PC-9 (cell line): ENCODE results near the gene ARID3A. TPM values are rescaled to one million over a fixed set of nuclear protein-coding genes. Genes with fewer than 3 reads are reported as not detected.
A peak's percentile ranks its signal among the peaks of the same experiment; 100 is the strongest.

Source experiments
- BruUV-seq: library from RNA; stranded (reverse); fragments of 400-500 nt; replicated peaks from 2 replicates; lab custom pipeline; 2021; lab: Mats Ljungman, UMichigan
- CTCF ChIA-PET: fragments of 300-600 bp; sonication (Branson Sonifier 250); formaldehyde crosslinking; loops from one replicate; lab custom pipeline; 2022; ENCODE audit warnings: antibody characterized with exemption; lab: Charles Lee
- POLR2A ChIA-PET: fragments of 300-600 bp; sonication (Branson Sonifier 250); formaldehyde crosslinking; loops from one replicate; lab custom pipeline; 2022; ENCODE audit warnings: antibody characterized with exemption; ENCODE audit not compliant: unreplicated experiment; lab: Charles Lee
- DNase-seq, 2 experiments: peaks; one replicate each; pipeline versions ENCODE4 v3.0.0 to v3.0.0-alpha.2; 2015 to 2022; ENCODE audit warnings: mixed read lengths in 1 of 2
- H2AFZ ChIP-seq: fragments of 200-600 bp; sonication (generic); 2 replicates; pipeline ENCODE4 v1.8.1; 2017; ENCODE audit warnings: antibody characterized with exemption
- H3F3A ChIP-seq: fragments of 200-600 bp; sonication (generic); 2 replicates; pipeline ENCODE4 v1.8.1; 2017; ENCODE audit warnings: antibody characterized with exemption, mild to moderate bottlenecking, low read depth; ENCODE audit not compliant: insufficient read depth
- H3K27ac ChIP-seq: fragments of 200-600 bp; sonication (generic); 2 replicates; pipeline ENCODE4 v1.6.1; 2016; ENCODE audit warnings: mixed run types
- H3K27me3 ChIP-seq: fragments of 200-600 bp; sonication (generic); 2 replicates; pipeline ENCODE4 v1.6.1; 2016; ENCODE audit warnings: low read depth, mixed run types; ENCODE audit not compliant: insufficient read depth
- H3K36me3 ChIP-seq: fragments of 200-600 bp; sonication (generic); 2 replicates; pipeline ENCODE4 v1.6.1; 2016; ENCODE audit warnings: low read depth, mixed run types
- H3K4me1 ChIP-seq: fragments of 200-600 bp; sonication (generic); replicated peaks from 2 replicates; pipeline ENCODE4 v1.6.1; 2016; ENCODE audit warnings: mixed run types; ENCODE audit not compliant: insufficient read depth
- H3K4me2 ChIP-seq: fragments of 200-600 bp; sonication (generic); 2 replicates; pipeline ENCODE4 v1.6.1; 2017; ENCODE audit warnings: mixed run types
- H3K4me3 ChIP-seq: fragments of 200-600 bp; sonication (generic); 2 replicates; pipeline ENCODE4 v1.6.1; 2016; ENCODE audit warnings: mixed run types
- H3K79me2 ChIP-seq: fragments of 200-600 bp; sonication (generic); 2 replicates; pipeline ENCODE4 v1.6.1; 2017; ENCODE audit warnings: low read depth, mixed run types
- H3K9me2 ChIP-seq: fragments of 200-600 bp; sonication (generic); 2 replicates; pipeline ENCODE4 v1.8.1; 2017; ENCODE audit warnings: mild to moderate bottlenecking; ENCODE audit not compliant: insufficient read depth
- H3K9me3 ChIP-seq: fragments of 200-600 bp; sonication (generic); 2 replicates; pipeline ENCODE4 v1.8.1; 2016; ENCODE audit warnings: low read depth; ENCODE audit not compliant: insufficient read depth
- H4K20me1 ChIP-seq: fragments of 200-600 bp; sonication (generic); 2 replicates; pipeline ENCODE4 v1.8.1; 2017; ENCODE audit not compliant: insufficient read depth
- EZH2 ChIP-seq: fragments of 200-600 bp; sonication (generic); IDR thresholded peaks from 2 replicates; pipeline ENCODE4 v1.8.0; 2017; ENCODE audit warnings: antibody characterized with exemption, low read depth
- intact Hi-C: fragments of 100-400 bp; cut with micrococcal nuclease; formaldehyde crosslinking; loops from one replicate; pipeline ENCODE4 v1.10.0; 2022; ENCODE audit not compliant: unreplicated experiment
- total RNA-seq: library from RNA; stranded (reverse); gene quantifications from 2 replicates; pipeline ENCODE4 v1.2.3, GENCODE V29; 2021
- TF ChIP-seq, protein P1 (sequence below): fragments of 200-600 bp; sonication (generic); conservative IDR thresholded peaks from 2 replicates; pipeline ENCODE4 v1.6.1; 2017; ENCODE audit warnings: mixed run types, antibody characterized with exemption, mild to moderate bottlenecking, moderate library complexity

The ARID3A gene
- total RNA-seq, 1 experiment from 2014 or later = 10.7 TPM

DNA sequence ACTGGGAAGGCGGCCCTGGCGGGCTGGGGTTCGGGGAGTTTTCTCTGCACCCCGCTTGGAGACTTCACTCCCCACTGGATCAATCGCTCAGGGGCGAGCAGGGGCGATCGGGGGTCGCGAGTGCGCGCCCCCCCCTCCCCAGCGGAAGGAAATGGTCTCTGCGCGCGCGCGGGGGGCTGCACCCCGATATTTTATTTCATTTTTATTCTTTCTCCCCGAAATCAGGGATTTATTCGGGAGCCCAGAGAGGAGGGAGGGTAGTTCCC lies 421 bp downstream of the ARID3A start:
- POLR2A ChIA-PET = no interaction called here
- TF ChIP-seq, protein P1, sequence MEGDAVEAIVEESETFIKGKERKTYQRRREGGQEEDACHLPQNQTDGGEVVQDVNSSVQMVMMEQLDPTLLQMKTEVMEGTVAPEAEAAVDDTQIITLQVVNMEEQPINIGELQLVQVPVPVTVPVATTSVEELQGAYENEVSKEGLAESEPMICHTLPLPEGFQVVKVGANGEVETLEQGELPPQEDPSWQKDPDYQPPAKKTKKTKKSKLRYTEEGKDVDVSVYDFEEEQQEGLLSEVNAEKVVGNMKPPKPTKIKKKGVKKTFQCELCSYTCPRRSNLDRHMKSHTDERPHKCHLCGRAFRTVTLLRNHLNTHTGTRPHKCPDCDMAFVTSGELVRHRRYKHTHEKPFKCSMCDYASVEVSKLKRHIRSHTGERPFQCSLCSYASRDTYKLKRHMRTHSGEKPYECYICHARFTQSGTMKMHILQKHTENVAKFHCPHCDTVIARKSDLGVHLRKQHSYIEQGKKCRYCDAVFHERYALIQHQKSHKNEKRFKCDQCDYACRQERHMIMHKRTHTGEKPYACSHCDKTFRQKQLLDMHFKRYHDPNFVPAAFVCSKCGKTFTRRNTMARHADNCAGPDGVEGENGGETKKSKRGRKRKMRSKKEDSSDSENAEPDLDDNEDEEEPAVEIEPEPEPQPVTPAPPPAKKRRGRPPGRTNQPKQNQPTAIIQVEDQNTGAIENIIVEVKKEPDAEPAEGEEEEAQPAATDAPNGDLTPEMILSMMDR = no peak
- no peak for TF ChIP-seq EZH2
- no peak for DNase-seq
- Histone ChIP-seq H3K27me3 (no peaks in the 10 kb centered on the region), H3K27ac (no peak overlapping the region), H3F3A (peaks cover 8% of the 10 kb centered on the region; the same call in 1 of the 2 replicates), H3K9me3 (no peaks in the 10 kb centered on the region), H3K36me3 (no peaks in the 10 kb centered on the region), H3K9me2 (no peaks in the 10 kb centered on the region), H3K4me1 (no peaks in the 10 kb centered on the region; the same call in 1 of the 2 replicates), H2AFZ (peak overlapping the region; percentile 73; the same call in 1 of the 2 replicates), H3K4me3 (peak overlapping the region; percentile 77), H3K79me2 (no peaks in the 10 kb centered on the region), H3K4me2 (peak overlapping the region; percentile 89), H4K20me1 (no peaks in the 10 kb centered on the region; the same call in 1 of the 2 replicates)
- CTCF ChIA-PET = no interaction called here
- intact Hi-C loops = loop anchor here (10.0 kb wide), 2 partner anchors 261 to 351 kb away; partner anchors contain the start of genes BSG and RNF126
- BruUV-seq = no TSS peak

DNA sequence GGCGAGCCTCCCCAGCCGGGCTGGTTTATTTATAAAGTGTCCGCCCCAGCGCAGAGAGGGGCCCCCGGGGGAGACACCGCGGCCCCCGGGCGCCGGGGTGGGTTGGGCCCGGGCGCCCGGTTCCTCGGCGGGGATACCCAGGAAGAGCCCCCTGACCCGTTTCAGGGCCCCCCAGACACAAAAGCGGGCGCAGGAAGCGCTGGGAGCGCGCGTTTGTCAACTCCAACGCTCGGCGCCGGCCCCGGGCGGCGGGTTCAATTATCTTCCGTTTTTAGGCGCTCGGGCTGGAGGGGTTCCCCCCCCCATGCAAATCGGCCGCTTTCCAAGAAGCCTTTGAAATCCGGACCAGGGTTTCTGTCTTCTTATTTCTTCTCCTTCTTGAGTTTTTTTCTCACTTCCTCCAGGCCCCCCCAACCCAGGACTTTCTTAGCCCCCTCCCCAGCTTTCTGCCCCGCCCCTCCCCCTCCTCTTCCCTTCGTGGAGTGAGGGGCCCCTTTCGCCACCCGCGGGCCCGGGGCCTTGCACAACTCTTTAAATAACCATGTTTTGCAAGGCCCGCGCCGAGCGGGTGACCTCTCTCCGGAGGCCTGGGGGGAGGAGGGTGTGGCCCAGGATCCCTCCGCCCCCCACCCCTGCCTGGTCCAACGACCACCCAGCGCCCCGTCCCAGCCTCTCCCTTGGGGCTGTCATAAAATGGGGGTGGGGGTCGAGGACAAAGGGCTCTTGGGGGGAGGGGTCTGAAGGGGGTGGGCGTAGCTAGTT lies 935 bp downstream of the ARID3A start:
- no peaks in the 10 kb centered on the region for H3K9me3 ChIP-seq
- no peaks in the 10 kb centered on the region for H3K27me3 ChIP-seq
- peak overlapping the region; percentile 73; the same call in 1 of the 2 replicates for H2AFZ ChIP-seq
- no peak for DNase-seq
- no peaks in the 10 kb centered on the region; the same call in 1 of the 2 replicates for H3K4me1 ChIP-seq
- TF ChIP-seq, protein P1 = no peak
- TF ChIP-seq EZH2 = no peak
- no peaks in the 10 kb centered on the region for H3K79me2 ChIP-seq
- no peaks in the 10 kb centered on the region for H3K9me2 ChIP-seq
- peak overlapping the region; percentile 89 for H3K4me2 ChIP-seq
- H3F3A ChIP-seq = peaks cover 7% of the 10 kb centered on the region; the same call in 1 of the 2 replicates
- no peak overlapping the region for H3K27ac ChIP-seq
- TSS peak; percentile 31 for BruUV-seq
- intact Hi-C loops = loop anchor here (10.0 kb wide), 2 partner anchors 262 to 352 kb away; partner anchors contain the start of genes BSG and RNF126
- CTCF ChIA-PET = no interaction called here
- peak overlapping the region; percentile 77 for H3K4me3 ChIP-seq
- no peaks in the 10 kb centered on the region for H3K36me3 ChIP-seq
- POLR2A ChIA-PET = no interaction called here
- H4K20me1 ChIP-seq = no peaks in the 10 kb centered on the region; the same call in 1 of the 2 replicates

DNA sequence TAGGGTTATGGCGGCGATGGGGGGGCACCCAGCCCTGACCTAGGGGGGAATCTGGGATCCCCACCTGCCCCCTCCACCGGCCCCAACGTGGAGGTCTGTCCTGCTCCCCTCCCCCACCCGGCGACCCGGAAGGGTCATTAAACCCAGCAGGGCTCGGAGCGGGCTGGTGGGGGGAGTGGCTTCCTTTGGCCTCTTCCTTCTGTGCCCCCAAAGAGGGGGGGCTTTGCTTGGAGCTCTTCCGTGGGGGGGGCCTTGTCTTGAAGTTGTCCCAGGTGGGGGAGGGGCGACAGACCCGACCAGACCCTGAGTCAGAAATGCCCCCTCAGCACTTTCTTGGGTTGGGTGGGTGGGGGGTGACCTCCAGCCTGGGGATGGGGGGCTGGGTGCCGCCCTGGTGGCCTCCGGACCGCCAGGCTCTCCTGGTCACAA lies 1.5 kb downstream of the ARID3A start:
- CTCF ChIA-PET = no interaction called here
- H3K4me3 ChIP-seq = no peak overlapping the region
- H3K4me1 ChIP-seq = no peaks in the 10 kb centered on the region; the same call in 1 of the 2 replicates
- H3K9me2 ChIP-seq = no peaks in the 10 kb centered on the region
- BruUV-seq = no TSS peak
- H3F3A ChIP-seq = peaks cover 7% of the 10 kb centered on the region; the same call in 1 of the 2 replicates
- no peaks in the 10 kb centered on the region for H3K79me2 ChIP-seq
- H3K9me3 ChIP-seq = no peaks in the 10 kb centered on the region
- intact Hi-C loops = loop anchor here (10.0 kb wide), 2 partner anchors 263 to 353 kb away; partner anchors contain the start of genes BSG and RNF126
- no peak for DNase-seq
- H2AFZ ChIP-seq = no peak overlapping the region
- peak overlapping the region; percentile 89 for H3K4me2 ChIP-seq
- H4K20me1 ChIP-seq = no peaks in the 10 kb centered on the region; the same call in 1 of the 2 replicates
- TF ChIP-seq, protein P1 = no peak
- TF ChIP-seq EZH2 = no peak
- H3K36me3 ChIP-seq = no peaks in the 10 kb centered on the region
- no peak overlapping the region for H3K27ac ChIP-seq
- H3K27me3 ChIP-seq = no peaks in the 10 kb centered on the region
- POLR2A ChIA-PET = no interaction called here
